NB4 (cell line): ENCODE data around the gene PAX6.

ENCODE experiments used
- DNase-seq: peaks from one replicate; pipeline ENCODE4 v3.0.0; 2010; ENCODE audit warnings: low read depth
- H3K4me3 ChIP-seq: one replicate; pipeline ENCODE4 v1.5.1; 2011; ENCODE audit warnings: mild to moderate bottlenecking, low read depth, low read length, moderate library complexity
- MYC ChIP-seq: IDR thresholded peaks from 2 replicates; pipeline ENCODE4 v1.6.1; 2011; ENCODE audit warnings: low read depth, low read length
- POLR2A ChIP-seq: IDR thresholded peaks from 2 replicates; pipeline ENCODE4 v1.6.1; 2011; ENCODE audit warnings: mild to moderate bottlenecking; ENCODE audit not compliant: insufficient read length; ENCODE audit errors: extremely low read depth
- TF ChIP-seq, protein P1 (sequence below): IDR thresholded peaks from one replicate; pipeline ENCODE4 v1.5.1; 2012; ENCODE audit warnings: low read depth, low read length
- TF ChIP-seq, protein P2 (sequence below): IDR thresholded peaks from 2 replicates; pipeline ENCODE4 v1.6.1; 2011; ENCODE audit warnings: low read depth, low read length

The PAX6 gene

DNA sequence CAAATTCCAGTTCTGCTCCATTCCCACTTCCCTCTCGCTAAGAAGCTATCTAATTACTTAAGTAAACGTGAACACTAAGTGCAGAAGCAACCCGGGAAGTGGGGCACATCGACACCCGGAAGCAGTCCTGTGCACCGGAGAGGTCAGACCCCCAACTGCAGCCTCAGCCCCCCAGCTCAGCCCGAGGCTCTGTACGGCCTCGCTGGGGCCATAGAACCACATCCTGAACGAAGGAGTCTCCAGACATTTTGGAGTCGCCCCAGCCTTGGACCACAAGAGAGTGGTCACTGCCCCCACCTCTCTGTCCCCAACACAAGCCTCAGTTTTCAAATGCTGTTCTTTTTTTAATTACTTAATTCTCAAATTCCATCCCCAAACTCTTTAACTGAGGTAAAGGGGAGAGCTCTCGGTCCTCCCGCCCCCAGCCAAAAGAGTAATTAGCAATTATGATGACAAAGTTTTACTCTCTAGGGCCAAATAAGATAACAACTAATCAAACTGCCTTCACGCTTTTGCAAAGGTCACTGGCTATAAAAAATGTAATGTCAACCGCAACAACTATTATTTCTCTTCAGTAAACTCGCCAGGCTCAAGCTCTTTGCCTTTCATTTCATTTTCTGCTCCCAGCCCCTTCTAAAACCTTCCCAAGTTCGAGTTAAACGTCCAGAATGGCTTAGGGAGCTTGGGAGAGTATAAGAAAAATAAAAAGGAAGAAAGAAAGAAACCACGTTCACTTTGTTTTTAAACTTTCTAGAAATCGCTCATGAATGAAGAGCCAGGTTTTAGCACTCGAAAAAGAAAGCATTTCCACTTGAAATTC lies 2.2 kb downstream of the PAX6 start:
- no peak for DNase-seq
- H3K4me3 ChIP-seq, result no peak overlapping the region

DNA sequence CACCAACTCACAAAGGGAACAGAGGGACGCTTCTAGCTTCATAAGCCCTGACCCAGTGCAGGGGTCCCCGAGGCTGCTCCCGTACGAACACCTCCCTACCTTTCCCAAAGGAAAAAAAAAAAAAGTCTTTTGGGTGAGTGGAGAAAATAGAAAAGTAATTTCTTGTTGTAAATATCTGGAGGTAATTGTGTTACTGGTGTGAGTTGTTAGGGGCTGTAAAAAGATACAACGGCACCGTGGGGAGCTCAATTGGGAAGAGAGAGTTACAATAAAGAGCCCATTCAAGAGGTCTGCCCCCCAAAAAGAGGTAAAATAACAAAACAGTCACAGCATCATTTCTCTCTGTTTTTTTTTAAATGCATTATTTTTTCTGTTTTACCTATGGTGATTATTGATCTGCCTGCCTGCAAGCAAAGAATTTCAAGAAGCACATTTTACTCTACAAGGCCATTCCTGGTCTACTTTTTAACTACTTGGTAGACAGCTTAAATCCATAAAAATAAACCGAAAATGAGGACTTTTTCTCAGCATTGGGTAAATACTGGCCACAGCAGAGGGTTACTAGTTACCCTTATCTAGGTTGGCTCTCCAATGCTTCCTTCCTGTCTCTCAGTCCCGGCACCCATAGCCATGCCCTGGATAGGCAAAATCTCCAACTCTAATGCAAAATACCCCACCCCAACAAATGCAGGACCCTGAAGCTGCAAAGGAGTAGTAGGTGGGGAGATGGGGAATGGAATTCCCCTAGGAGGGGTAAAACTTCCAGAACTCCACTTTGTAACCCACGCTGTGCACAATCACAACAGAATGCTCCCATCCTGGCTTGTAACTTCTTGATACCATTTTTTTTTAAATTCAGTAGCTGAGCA lies 3.1 kb downstream of the PAX6 start:
- DNase-seq, result no peak
- TF ChIP-seq, protein P1, sequence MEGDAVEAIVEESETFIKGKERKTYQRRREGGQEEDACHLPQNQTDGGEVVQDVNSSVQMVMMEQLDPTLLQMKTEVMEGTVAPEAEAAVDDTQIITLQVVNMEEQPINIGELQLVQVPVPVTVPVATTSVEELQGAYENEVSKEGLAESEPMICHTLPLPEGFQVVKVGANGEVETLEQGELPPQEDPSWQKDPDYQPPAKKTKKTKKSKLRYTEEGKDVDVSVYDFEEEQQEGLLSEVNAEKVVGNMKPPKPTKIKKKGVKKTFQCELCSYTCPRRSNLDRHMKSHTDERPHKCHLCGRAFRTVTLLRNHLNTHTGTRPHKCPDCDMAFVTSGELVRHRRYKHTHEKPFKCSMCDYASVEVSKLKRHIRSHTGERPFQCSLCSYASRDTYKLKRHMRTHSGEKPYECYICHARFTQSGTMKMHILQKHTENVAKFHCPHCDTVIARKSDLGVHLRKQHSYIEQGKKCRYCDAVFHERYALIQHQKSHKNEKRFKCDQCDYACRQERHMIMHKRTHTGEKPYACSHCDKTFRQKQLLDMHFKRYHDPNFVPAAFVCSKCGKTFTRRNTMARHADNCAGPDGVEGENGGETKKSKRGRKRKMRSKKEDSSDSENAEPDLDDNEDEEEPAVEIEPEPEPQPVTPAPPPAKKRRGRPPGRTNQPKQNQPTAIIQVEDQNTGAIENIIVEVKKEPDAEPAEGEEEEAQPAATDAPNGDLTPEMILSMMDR, result no peak
- TF ChIP-seq POLR2A, result no peak
- TF ChIP-seq, protein P2, sequence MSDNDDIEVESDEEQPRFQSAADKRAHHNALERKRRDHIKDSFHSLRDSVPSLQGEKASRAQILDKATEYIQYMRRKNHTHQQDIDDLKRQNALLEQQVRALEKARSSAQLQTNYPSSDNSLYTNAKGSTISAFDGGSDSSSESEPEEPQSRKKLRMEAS, result no peak
- TF ChIP-seq MYC, result no peak
- no peak overlapping the region for H3K4me3 ChIP-seq

More for the DNA sequence above, 2.2 kb downstream of the PAX6 start:
- no peak for TF ChIP-seq POLR2A
- TF ChIP-seq, protein P2, result no peak
- no peak for TF ChIP-seq MYC
- TF ChIP-seq, protein P1, result no peak

DNA sequence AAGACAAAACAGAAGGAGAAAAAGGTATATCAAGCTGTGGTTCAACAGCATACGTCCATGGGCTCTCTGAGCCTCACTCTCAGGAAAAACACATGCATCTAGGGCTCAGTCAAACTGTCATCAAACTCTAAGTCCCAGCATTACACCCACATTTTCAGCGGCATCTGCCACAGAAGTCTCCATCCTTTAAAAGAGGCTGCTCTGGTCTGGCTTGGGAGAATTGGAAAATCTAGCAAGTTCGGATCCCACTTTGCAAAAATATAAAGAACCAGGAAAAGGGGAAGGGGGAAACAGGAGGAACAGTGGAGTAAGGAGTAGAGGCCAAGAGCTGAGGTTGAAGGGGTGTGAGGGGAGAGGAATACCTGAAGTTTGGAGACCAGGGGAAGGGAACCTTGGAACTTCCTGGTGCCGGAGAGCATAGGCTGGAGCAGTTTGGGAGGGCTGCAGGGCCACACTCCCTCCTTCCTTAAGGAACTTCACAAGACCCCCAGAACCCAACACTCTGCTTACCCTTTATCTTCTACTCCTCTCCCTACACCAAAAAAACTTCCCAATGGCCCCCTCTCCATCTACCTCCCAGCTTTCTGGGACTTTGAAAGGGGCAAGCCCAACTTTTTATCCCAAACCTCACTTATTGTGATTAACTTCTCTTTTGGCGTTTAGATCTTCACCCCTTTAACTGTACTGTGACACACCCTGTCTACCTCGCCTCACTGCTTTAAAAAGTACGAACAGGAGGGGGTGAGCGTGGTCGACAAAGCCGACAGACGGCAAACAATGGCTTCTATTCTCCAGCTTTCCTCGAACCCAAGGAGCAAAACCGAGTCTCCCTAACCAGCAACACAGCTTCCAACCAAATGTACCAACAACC lies 4.0 kb downstream of the PAX6 start:
- TF ChIP-seq, protein P2, result no peak
- TF ChIP-seq, protein P1, result no peak
- no peak for TF ChIP-seq MYC
- no peak for TF ChIP-seq POLR2A
- DNase-seq, result no peak
- H3K4me3 ChIP-seq, result no peak overlapping the region

DNA sequence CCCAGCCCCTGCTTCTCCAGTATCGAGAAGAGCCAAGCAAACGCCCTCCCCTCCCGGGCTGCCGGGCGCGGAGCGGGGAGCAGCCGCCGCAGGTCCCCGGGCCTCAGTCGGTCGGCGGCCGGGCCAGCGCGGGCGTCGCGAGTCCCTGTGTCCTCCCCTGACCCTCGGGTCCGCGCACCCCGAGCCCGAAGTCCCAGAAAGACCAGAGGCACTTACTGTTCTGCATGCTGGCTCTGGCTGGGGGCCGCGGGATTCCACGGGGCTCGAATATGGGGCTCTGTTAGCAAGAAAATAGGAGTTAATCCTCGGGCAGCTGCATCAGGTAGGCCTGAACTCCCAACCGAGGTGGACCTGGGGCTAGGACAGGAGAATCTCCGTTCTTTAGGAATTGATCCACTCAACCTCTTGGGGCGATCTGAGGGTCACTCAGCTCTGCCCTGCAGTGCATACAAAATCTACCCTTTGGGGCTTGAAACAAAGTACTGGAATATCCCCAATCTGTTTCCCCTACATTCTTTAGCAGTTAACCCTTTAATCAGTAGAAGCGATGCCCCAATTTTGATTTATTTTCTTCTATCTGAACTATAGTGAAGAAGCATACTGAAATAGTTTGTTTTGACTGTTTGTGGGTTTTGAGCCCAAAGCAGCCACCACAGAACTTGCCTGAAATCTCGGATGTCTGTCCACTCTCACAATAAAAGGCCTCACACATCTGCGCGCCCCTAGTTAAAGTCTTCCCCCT lies 4.8 kb downstream of the PAX6 start:
- no peak for DNase-seq
- H3K4me3 ChIP-seq, result no peak overlapping the region
- TF ChIP-seq, protein P2, result no peak

DNA sequence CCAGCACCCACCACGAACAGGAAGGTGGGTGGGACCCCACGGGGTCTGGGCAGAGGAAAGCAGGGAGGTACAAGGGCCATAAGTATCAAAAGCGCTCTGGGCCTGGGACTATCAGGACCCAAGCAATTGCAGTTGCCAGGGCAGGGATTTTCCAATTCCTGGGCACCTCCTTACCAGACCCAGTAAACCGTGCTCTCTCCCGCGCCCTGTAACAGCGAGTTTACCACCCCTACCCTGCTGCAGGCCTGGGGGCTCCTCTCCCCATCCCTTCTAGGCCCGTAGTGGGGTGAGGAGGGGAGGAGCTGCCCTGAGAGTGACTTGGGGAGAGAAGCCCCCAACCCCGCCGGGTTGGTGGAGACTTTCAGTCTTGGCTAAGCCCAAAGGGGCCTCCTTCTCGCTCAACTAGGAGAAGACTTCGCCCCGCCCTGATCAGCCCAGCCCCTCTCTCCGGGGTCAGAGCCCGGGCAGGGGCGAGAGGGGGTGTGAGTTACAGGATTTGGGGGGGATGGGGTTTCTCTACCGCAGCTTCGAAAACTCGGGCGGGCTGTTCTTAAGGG lies 5.4 kb downstream of the PAX6 start:
- TF ChIP-seq MYC, result no peak
- TF ChIP-seq POLR2A, result no peak
- TF ChIP-seq, protein P1, result no peak
- TF ChIP-seq, protein P2, result no peak
- no peak overlapping the region for H3K4me3 ChIP-seq
- no peak for DNase-seq
